ENCODE measurements around the gene SCYL1.

DNA sequence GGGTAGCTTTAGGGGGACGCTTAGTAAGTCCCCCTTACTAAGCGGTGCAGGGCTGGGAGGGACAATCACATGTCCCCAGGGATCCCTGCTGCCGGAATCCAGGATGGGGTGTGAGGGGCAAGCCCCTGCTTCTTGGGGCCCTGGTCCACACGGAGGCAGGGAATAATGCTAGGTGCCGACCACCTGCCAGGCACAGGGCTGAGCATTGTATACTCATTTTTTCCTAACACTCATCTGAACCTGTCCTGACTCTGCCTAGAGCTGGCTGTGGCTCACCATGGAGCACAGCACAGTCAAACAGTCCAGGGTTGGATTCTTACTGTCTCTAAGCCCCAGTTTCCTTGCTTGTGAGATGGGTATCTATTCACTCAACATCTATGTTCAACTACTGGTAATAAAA lies 34.7 kb downstream of the SCYL1 start:
- TF ChIP-seq EP300 (IDR thresholded peaks at IDR 0.05): no peak
- TF ChIP-seq, protein P1, sequence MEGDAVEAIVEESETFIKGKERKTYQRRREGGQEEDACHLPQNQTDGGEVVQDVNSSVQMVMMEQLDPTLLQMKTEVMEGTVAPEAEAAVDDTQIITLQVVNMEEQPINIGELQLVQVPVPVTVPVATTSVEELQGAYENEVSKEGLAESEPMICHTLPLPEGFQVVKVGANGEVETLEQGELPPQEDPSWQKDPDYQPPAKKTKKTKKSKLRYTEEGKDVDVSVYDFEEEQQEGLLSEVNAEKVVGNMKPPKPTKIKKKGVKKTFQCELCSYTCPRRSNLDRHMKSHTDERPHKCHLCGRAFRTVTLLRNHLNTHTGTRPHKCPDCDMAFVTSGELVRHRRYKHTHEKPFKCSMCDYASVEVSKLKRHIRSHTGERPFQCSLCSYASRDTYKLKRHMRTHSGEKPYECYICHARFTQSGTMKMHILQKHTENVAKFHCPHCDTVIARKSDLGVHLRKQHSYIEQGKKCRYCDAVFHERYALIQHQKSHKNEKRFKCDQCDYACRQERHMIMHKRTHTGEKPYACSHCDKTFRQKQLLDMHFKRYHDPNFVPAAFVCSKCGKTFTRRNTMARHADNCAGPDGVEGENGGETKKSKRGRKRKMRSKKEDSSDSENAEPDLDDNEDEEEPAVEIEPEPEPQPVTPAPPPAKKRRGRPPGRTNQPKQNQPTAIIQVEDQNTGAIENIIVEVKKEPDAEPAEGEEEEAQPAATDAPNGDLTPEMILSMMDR (IDR thresholded peaks at IDR 0.05): no peak
- TF ChIP-seq POLR2A (IDR thresholded peaks at IDR 0.05): no peak
